IPS-NIHi7 (cell line): ENCODE measurements around the gene FCER2.

Source experiments
- DNase-seq: peaks from one replicate; pipeline ENCODE4 v3.0.0; 2012; ENCODE audit warnings: mixed read lengths; ENCODE audit errors: extremely low spot score

Gene FCER2

DNA sequence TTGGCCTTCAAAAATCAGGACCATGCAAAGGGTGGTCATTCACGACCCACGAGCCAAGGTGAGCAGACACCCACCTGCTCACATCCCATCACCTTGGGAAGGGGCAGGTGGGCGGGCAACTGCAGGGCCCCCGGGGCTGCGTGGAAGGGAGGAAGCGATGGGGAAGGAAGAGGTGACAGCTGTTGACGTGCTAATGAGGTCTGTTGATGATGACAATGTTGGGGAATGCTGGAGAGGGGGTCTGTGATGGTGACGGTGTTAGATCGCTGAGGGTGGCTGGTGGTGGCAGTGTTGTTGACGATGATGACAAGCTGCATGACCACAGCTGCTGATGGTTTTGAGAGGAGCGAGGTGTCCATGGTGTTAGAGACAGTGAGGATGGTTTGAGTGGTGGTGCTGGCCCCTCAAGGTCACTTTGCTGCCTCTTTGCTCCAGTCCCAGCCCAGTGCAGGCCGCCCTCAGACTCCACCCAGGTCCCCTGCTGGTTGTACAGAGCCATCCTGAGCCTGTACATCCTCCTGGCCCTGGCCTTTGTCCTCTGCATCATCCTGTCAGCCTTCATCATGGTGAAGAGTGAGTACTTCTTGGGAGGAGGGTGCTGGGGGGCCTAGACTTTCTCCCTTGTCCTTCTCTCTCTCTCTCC lies 24.1 kb downstream of the FCER2 start:
- DNase-seq, result no peak

DNA sequence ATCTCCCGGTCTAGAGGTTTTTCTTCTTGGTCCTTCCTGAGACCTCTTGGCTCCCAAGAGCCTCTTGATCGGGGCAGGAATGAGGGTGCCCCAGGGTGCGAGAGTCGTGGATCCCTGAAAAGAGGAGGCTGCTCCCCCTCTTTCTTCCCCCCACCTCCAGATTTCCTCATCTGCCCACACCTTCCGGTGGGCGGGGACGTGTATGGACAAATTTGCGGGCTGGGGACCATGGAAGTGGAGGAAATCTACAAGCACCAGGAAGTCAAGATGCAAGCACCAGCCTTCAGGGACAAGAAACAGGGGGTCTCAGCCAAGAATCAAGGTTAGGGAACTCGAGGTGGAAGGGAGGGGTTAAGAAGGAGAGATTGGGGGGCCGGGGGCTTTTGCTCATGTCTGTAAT lies 25.1 kb downstream of the FCER2 start, which contains the start of gene MCEMP1:
MCEMP1 (plus strand) TSS at position 237 of the 400 bp plus-strand sequence; CDS start at position 268, 31 bp downstream.
- DNase-seq, result no peak

DNA sequence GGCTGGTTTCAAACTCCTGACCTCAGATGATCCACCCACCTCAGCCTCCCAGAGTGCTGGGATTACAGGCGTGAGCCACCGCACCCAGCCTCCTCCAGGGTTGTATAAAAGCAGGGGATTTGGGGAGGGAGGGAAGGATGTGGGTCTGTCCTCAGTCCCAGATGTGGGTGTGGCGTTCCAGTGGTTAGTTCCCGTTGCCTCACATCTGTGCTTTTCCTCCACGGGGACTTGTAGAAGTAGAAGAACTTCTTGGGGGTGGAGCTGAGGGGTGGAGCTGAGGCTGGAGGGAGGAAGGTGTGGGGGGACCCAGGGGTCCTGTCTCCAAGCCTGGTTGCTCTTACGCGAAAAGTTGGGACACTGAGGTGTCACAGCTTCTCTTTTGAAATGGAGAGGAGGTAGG lies 25.6 kb downstream of the FCER2 start:
- DNase-seq, result no peak

DNA sequence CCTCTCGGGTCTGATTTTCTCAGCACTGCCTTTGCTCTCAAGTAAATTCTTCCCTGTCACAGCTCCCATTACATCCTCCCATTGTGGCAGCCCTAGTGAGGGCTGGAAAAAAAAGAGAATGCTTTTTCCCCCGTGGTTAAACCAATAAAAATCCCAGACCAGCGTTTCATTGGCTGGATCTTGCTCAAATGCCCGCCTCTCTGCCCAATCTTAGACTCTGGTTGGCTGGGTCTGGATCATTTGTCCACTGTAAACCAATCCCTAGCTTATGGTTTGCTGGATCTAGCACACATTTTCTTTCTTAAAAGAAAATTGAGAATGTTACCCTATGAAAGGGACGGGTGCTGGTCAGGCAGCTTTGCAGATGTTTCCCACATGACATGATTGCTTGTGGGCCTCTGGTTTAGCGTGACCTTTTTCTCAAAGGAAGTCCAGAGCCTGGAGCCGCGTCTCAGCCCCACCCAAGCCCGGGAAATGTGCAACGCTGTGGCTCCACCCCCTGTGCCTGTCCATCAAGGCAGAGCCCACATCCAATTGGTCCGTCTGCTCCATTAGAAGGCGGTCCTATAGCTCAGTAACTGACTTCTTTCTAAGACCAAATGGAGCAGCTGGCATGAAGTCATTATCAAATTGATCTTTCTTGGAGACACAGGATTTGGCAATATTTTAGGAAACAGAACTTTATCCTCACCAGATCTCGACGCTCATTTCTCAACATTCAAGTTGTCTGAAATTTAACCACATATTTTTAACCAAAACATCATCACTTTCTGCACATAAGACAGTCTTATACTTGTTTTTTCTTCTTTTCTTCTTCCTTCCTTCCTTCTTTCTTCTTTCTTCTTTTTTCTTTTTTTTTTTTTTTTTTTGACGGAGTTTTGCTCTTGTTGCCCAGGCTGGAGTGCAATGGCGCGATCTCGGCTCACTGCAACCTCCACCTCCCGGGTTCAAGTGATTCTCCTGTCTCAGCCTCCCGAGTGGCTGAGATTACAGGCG lies 27.6 kb downstream of the FCER2 start:
- DNase-seq, result peak; percentile 84

DNA sequence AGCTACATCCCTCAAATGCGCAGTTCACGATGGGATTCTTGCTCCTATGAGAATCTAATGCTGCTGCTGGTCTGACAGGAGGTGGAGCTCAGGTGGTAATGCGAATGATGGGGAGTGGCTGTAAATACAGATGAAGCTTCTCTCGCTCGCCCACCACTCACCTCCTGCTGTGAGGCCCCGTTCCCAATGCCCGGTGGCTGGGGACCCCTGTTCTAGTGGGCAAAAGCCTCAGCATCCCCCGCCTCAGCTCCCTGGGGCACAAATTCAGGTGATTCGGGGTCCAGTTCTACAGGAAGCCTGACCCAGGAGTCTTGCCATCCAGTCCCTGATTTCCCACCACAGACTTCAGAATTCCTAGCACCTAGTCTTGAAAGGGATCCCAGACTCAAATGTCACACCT lies 29.4 kb downstream of the FCER2 start:
- no peak for DNase-seq

DNA sequence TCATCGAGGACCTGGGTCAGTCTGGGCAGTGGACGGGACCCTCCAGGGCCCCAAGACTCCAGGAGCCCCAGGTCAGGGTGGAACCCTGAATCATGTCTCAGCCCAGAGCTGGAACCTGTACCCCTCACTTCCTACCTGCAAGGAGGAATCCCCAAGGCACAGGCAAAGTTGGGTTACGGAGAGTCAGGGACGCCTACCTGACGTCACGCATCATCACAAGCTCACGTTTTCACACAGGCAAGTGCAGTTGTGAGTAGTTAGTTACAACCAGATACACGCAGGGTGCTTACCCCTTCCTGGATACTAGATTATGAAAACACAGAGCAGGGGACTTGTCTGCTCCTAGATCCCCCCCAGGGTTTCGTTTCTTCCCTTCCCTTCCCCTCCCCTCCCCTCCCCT lies 31.1 kb downstream of the FCER2 start:
- no peak for DNase-seq

DNA sequence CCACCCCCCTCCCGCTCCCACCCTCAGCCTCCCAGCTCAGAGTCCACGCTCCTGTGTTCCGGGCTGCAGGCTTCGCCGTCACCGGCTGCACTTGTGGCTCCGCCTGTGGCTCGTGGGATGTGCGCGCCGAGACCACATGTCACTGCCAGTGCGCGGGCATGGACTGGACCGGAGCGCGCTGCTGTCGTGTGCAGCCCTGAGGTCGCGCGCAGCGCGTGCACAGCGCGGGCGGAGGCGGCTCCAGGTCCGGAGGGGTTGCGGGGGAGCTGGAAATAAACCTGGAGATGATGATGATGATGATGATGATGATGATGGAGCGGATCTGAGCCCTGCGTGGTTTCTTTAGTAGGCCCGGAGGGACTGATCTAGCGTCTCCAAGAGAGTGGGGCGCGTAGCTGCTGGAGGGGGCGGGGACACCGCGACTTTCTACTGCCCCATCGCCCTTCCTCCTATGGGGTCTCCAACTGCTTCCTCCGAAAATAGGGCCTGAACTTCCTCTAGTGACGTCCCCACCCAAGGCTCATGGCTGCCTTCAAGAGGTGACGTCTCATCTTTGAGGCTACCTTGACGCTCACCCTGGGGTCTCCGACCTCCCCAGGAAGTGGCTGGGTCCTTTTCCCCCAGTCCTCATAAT lies 31.7 kb downstream of the FCER2 start:
- peak; percentile 73 for DNase-seq

DNA sequence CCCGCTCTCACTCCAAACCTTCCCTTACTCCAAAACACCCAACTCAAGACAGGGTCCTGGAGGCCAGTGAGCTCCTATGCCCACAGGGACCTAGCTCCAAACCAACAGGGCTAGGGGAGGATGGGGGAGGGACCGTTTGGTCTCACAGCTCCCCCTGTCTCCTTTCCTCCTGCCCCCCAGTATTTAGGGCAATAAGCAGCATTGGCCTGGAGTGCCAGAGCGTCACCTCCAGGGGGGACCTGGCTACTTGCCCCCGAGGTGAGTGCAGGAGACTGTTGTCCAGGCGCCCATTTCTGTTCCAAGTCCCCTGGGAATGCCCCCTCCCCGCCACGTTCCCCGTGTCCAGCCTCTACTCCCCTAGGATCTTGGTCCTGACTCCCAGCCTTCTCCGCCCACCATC lies 32.3 kb downstream of the FCER2 start:
- DNase-seq, result no peak

DNA sequence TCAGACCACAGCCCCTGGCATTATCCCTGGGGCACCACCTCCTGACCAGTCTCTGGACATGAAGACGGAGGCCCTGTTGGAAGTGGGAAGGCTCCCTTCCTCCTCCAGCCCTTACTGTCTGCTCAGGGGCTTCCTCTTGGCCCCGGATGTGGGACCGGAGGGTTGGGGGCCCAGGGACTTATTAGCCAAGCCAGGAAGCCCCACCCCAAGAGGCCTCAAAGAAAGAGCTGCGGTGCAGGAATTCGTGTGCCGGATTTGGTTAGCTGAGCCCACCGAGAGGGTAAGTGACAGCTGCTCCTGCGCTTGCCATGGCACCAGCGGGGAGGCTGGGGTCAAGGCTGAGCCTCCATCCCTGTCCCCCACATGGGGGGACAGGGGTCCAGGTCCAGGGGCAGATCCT lies 33.1 kb downstream of the FCER2 start, which contains the start of gene RETN:
RETN (plus strand) TSS at position 208 of the 400 bp plus-strand sequence. CDS start 278 bp downstream, outside the sequence.
- no peak for DNase-seq

DNA sequence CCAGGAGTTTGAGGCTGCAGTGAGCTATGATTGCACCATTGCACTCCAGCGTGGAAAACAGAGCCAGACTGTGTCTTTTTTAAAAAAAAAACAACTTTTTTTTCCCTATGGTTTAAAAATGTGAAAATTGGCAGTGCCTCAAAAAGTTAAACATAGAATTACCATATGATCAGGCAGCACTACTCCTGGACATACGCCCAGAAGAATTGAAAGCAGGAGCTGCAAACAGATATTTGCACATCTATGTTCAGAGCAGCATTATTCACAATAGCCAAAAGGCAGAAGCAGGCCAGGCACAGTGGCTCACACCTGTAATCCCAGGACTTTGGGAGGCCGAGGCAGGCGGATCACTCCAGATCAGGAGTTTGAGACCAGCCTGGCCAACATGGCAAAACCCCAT lies 36.9 kb downstream of the FCER2 start:
- no peak for DNase-seq

DNA sequence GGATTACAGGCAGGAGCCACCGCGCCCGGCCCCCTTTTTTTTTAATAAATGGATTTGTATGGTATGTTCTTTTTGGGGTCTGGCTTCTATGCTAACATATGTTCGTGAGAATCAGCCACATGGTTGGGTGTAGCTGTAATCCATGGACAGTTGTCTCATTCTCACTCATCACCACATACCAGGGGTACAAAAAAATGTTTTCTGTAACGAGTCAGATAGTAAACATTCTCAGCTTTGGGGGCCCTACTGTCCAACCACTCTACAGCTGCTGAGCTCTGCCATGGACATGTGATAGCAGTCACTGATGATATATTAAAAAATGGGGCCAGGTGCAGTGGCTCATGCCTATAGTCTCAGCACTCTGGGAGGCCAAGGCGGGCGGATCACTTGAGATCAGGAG lies 38.2 kb downstream of the FCER2 start:
- DNase-seq, result no peak

DNA sequence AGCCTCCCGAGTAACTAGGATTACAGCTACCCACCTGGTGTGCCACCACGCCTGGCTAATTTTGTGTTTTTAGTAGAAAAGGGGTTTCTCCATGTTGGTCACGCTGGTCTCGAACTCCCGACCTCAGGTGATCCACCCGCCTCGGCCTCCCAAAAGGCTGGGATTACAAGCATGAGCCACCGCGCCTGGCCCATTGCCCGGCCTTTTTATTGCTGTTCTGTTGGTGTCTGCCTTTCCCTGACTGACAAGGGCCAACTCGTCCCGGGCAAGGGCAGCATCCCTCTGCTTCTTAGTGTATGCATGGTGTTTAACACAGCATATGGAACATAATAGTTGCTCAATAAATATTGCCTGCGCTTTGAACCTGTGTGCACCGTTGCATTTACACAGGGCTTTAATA lies 39.3 kb downstream of the FCER2 start:
- DNase-seq, result no peak

DNA sequence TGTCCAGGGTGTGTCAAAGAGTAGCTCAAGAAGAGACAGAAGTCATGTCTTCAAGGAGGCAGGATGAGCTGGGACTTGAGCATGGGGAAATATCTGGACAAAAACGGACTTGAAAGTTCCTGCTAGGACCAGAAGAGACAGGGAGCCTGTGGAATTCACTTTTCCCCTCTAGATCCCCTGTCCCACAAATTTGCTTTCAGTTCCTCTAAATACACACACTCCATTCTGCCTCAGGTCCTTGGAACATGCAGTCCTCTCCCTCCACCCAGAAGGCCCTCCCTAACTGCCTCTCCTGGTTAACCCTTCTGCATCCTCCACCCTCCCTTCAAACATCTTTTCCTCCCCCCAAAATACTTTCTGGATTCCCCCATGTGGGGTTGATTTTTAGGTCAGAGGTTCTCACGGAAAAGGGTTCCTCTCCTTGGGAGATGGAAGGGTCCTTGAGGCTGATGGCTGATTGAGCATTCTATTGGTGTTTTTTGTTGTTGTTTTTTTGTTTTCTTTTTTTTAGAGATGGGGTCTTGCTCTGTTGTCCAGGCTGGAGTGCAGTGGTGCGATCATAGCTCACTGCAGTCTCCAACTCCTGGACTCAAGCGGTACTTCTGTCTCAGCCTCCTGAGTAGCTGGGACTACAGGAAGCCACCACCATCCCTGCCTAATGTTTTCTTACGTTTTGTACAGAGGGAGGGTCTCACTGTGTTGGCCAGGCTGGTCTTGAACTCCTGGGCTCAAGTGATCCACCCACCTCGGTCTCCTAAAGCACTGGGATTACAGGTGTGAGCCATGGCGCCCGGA lies 40.0 kb downstream of the FCER2 start:
- DNase-seq, result no peak

DNA sequence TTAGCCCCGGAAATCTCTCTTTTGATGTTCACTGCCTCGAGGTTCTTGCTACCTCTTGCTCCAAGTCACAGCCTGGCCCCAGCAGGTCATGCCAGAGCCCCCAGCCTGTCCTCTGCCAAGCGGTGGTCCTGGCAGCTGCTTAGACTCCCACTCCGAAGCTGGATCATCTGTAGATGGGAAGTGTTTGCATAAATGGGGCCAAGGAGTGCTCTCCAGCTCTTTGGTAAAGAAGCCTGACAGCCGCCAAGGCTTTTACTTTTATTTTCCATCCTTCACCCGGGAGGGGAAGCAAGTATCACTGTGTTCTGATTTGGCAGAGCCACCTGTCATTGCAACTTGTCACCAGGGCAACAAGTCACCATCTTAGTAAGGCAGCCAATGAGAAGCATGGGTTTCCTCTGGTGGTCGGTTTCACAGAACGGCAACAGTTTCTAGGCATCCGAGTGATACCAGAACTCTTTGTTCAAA lies 43.7 kb downstream of the FCER2 start:
- no peak for DNase-seq

DNA sequence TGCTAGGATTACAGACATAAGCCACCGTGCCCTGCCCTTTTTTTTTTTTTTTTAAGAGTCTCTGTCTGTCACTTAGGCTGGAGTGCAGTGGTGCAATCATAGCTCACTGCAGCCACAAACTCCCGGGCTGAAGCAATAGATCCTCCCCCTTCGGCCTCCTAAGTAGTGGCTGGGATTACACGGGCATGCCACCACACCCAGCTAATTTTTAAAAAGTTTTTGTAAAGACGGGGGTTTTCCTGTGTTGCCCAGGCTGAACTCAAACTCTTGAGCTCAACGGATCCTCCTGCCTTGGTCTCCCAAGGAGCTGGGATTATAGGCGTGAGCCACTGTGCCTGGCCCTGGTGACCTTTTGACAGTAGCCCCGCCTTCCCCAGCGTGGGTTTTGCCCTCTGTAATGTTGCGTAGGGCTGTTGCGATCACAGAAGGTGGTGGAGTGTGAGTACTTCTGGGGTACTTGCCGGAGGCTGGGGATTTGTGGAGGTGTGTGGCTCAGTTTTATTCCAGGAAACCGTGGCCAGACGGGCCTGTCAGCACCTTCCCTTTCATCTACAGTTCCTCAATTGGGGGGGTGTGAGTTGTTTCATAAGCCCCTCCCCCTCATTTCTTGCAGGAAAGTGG lies 44.7 kb downstream of the FCER2 start:
- no peak for DNase-seq

DNA sequence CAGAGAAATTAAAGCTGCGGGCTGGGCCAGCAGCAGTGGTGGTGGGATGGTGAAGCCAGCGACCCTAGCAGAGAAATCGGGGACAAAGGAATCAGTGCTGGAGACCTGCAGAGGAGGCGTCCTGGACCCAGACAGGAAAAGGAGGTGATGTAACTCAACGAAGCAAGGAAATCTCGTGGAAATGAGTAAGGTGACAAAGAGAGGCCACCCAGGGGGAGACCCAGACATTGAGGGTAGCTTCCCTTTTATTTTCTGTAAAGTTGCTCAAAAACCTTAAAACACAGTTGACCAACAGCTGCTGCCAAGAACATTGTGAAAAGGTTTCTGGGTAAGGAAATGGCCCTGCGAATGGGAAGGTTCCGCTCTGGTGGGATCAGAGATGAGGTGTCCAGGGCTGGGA lies 46.4 kb downstream of the FCER2 start:
- DNase-seq, result no peak

DNA sequence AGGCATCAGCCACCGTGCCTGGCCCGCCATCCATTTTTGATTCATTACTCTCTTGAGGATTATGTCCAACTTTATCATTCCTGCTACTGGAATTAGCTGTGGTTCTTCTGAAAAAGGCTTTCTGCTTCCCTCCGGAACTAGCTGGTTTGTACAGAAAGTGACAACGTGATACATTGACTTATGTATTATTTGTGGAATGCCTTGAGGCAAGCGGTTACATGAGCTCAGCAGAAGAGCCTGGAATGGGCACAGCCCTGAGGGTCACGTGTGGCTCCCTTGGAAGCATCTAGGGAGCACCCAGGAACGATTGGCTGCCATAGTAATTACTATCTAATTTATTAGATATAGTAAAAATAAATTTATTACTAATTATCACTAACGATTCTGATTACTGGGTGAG lies 47.5 kb downstream of the FCER2 start:
- no peak for DNase-seq

DNA sequence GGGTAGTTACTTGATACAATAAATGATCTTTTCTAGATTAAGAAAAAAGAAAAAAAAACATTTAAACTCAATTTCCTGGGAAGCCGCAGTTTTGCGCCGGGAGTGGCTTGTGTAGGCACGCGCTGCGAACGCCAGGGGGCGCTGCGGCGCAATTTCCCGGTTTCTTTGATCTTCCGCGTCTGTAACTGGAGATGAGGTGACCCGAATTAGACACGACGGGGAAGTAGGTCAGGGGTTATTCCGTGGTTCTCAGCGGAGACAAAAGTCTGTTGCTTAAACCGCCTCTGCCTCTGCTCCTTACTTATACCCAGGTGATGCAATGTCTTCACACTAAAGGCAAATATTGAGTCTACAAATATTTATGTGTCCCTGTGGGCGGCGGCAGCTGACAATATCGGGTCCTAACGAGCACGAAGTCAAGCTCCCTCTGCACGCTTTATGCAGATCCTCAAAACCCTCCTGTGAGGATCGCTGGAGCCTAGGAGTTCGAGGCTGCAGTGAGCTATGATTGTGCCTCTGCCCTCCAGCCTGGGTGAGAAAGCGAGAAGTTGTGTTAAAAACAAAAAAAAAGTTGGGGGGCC lies 49.8 kb downstream of the FCER2 start:
- DNase-seq, result peak; percentile 91

DNA sequence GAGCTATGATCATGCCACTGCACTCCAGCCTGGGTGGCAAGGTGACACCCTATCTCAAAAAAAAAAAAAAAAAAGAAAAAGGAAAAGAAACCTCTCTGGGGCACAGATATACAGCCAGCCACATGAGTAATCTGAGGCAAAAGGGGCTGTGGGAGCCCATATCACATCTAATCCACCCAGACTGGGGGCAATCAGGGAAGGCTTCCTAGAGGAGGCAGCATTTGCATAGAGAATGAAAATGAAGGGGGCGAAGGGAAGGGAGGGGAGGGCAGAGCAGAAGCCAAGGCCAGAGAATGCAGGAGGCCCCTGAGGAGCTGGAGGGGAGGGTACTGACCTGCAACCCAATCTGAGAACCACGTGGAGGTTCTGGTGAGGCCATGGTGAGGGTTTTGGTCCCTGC lies 51.8 kb downstream of the FCER2 start:
- DNase-seq, result no peak

DNA sequence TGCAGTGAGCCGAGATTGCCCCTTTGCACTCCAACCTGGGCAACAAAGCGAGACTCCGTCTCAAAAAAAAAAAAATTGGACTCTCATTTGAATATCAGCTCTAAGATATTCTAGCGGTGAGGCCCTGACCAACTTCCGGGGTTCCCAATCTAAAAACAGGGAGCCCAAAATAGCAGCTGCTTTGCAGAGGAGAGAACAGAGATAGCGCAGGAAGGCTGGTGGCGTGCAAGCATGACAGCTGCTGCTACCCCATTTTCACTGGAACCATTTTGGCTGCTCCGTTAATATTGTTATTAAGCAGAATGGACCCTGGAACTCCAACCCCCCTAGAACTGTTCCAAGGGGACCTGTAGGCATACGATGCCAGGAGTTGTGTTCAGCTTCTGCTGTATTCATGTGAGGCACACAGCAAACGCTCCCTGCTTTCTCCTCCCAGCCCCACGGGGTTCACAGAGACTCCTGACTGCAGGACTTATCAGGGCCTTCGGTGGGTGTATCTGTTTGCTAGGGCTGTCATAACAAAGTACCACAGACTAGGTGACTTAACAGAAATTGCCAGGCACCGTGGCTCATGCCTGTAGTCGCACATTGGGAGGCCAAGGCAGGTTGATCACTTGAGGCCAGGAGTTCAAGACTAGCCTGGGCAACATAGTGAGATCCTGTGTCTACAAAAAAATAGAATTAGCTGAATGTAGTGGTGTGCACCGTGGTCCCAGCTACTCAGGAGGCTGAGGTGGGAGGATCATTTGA lies 53.5 kb downstream of the FCER2 start:
- DNase-seq, result no peak
